ENCODE measurements around the gene CTCF. TPM values are rescaled to one million over a fixed set of nuclear protein-coding genes. Genes with fewer than 3 reads are reported as not detected.

The CTCF gene
- total RNA-seq, 1 experiment from 2014 or later, result 26.4 TPM

DNA sequence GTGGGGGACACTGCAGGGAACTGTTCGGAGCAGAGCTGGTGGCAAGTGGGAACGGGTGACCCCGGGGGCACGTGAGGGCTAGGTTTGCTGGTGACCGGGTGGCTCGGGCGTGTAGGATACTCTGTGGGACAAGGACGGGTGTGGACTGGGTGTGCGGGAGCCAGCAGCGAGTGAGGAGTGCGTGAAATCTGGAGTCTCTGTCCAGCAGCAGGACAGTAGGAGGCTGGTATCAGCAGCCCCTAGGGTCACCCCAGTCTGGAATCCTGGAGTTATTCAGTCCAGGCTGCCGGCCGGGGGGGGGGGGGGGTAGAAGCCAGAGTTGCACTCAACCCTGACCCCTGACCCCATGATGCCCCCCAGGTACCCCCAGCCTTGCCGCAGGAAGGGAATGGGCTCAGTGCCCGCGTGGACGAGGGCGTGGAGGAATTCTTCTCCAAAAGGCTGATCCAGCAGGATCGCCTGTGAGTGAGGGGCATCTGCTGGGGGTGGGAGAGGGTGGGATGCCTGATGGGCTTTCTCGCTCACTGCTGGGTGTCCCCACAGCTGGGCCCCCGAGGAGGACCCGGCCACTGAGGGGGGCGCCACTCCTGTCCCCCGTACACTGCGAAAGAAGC is 91.6 kb downstream of the CTCF start:
- in situ Hi-C loops (cut with HindIII; ENCODE audit: low pct_unique_long_range_greater_than_20kb, low sequenced_read_pairs), result no loop called here
- no peak for DNase-seq (ENCODE audit: low read depth, low spot score)

DNA sequence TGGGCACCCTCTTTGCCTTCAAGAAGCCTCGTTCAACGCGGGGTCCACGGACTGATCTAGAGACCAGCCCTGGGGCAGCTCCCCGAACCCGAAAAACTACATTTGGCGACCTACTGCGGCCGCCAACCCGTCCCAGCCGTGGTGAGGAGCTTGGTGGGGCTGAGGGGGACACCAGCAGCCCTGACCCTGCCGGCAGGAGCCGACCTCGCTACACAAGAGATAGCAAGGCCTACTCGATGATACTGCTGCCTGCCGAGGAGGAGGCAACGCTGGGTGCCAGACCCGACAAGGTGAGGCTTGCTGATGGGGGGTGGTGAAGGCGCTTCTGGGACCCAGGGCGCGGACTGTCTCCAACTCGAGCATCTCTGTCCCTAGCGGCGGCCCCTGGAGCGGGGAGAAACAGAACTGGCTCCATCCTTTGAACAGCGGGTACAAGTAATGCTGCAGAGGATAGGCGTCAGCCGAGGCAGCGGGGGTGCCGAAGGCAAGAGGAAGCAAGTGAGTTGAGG is 92.1 kb downstream of the CTCF start:
- in situ Hi-C loops (cut with HindIII; ENCODE audit: low pct_unique_long_range_greater_than_20kb, low sequenced_read_pairs), result no loop called here
- DNase-seq (ENCODE audit: low read depth, low spot score), result no peak

DNA sequence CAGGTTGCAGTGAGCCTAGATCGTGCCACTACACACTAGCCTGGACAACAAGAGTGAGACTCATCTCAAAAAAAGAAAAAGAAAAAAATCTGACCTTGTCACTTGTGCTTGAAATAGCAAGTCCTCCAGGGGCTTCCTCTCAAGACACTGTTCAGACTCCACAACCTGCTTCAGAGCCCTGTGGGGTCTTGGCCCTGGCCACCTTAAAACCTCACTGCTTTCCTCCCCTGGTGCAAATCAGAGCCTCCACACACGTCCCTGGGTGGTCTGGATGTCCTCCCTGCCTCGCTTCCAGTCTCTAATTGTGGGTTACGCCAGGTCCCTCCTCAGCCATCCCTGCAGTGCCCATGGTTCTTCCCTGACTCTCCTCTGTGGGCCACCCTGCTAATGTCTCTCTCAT is 93.0 kb downstream of the CTCF start:
- DNase-seq (ENCODE audit: low read depth, low spot score), result no peak
- in situ Hi-C loops (cut with HindIII; ENCODE audit: low pct_unique_long_range_greater_than_20kb, low sequenced_read_pairs), result no loop called here

DNA sequence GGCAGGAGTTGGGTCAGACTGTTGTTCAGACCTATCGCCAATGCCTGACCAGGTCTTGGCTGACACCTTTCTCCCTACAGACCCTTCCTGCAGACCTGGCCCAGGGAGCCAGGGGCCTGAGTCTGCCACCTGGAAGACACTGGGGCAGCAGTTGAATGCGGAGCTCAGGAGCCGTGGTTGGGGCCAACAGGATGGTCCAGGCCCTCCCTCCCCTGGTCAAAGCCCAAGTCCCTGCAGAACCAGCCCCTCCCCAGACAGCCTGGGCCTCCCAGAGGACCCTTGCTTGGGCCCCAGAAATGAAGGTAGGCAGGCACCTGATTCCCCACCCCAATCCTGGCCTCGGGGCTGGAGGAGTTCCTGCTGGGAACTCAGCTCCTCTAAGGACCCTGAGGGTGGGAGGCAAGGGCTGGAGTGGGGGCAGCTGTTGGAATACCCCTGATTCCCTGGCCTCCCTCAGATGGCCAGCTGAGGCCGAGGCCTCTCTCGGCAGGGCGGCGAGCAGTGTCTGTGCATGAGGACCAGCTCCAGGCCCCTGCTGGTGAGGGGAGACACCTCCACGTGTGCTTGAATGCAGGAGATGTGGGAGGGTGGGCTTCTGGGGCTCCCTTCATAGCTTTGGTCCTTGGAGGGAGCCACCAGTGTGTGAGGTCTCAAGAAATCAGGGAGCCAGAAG is 94.2 kb downstream of the CTCF start:
- no peak for DNase-seq (ENCODE audit: low read depth, low spot score)
- in situ Hi-C loops (cut with HindIII; ENCODE audit: low pct_unique_long_range_greater_than_20kb, low sequenced_read_pairs), result no loop called here

DNA sequence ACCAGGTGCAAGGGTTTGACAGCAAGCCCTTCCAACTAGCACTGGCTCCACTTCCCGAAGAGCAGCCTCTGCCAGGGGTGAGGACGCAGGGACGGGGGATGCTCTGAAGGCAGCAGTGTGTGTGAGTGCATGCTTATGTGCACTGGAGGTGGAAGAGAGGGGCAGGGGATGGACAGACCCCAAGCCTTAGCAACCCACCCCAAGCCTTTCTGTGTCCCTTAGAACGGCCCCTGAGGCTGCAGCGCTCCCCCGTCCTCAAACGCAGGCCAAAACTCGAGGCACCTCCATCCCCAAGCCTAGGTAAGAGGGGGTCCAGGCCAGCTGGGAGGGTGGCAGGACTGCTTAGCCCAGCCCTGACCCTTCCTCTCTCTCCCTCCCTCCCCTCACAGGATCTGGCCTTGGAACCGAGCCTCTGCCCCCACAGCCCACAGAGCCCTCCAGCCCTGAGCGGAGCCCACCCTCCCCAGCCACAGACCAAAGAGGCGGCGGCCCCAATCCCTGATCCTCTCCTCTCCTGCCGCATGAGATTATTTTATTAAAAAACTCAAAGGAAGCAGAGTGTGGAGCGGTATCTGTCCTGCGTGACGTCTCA is 94.8 kb downstream of the CTCF start:
- DNase-seq (ENCODE audit: low read depth, low spot score), result no peak
- in situ Hi-C loops (cut with HindIII; ENCODE audit: low pct_unique_long_range_greater_than_20kb, low sequenced_read_pairs), result no loop called here

GRCh38 chr16:67657751-67658518 is 95.6 kb downstream of the CTCF start:
- DNase-seq (ENCODE audit: low read depth, low spot score), result no peak
- in situ Hi-C loops (cut with HindIII; ENCODE audit: low pct_unique_long_range_greater_than_20kb, low sequenced_read_pairs), result no loop called here

DNA sequence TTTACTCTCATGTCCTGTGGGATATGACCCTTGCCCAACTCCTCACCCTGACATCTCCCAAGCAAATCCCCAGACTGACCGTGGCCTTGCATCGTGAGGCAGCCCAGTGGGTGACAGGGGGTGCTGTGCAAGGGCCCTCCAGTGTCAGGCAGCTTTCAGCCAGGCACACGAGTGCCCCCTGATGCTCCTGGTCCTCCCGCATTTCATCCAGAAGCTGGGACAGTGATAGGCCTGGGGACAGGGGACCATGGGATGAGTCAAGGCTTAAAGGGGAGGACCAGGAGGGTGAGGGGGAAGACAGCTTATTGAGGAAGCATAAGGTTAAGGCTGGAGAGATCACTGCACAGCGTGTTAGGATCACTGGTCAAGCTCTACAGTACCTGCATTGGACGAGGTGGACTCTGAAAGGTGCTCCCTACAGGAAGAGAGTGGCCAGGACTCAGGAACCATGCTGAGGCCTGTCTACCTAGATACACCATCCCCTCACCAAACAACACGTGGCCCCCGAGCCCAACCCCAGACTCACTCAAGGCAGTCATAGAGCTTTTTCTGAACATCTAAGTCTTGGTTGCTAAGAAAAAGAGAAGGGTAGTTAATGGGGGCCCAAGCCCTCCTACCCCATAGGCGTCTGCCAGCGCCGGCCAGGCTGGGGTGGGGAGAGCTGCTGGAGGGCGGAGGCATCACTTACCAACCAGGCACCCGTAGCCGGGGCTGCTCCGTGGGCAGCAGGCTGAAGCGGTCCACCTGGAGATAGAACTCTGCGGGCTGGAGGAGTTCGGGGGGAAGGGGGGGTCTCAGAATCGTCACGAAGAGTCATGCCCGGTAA is 96.7 kb downstream of the CTCF start:
- in situ Hi-C loops (cut with HindIII; ENCODE audit: low pct_unique_long_range_greater_than_20kb, low sequenced_read_pairs), result no loop called here
- DNase-seq (ENCODE audit: low read depth, low spot score), result no peak

- in situ Hi-C loops (cut with HindIII; ENCODE audit: low pct_unique_long_range_greater_than_20kb, low sequenced_read_pairs), result no loop called here
- DNase-seq (ENCODE audit: low read depth, low spot score), result peak; percentile 86
Observed at GRCh38 chr16:67659675-67660563, 97.6 kb downstream of the CTCF start, which contains the start of gene ACD. ACD (minus strand) TSS chr16:67660260; CDS start chr16:67660220, 40 bp downstream.

- in situ Hi-C loops (cut with HindIII; ENCODE audit: low pct_unique_long_range_greater_than_20kb, low sequenced_read_pairs), result no loop called here
- DNase-seq (ENCODE audit: low read depth, low spot score), result peak; percentile 95
Observed at GRCh38 chr16:67660564-67661028, 98.3 kb downstream of the CTCF start, which contains the start of gene PARD6A. PARD6A (plus strand) TSS chr16:67660960; CDS start chr16:67661039, 79 bp downstream.

GRCh38 chr16:67661101-67661761 is 98.9 kb downstream of the CTCF start:
- in situ Hi-C loops (cut with HindIII; ENCODE audit: low pct_unique_long_range_greater_than_20kb, low sequenced_read_pairs), result no loop called here
- DNase-seq (ENCODE audit: low read depth, low spot score), result no peak

GRCh38 chr16:67661886-67662652 is 99.7 kb downstream of the CTCF start:
- no peak for DNase-seq (ENCODE audit: low read depth, low spot score)
- in situ Hi-C loops (cut with HindIII; ENCODE audit: low pct_unique_long_range_greater_than_20kb, low sequenced_read_pairs), result no loop called here

- no peak for DNase-seq (ENCODE audit: low read depth, low spot score)
- in situ Hi-C loops (cut with HindIII; ENCODE audit: low pct_unique_long_range_greater_than_20kb, low sequenced_read_pairs), result no loop called here
Observed at GRCh38 chr16:67662653-67663010, 100.3 kb downstream of the CTCF start.

GRCh38 chr16:67663151-67663876 is 101.0 kb downstream of the CTCF start:
- no peak for DNase-seq (ENCODE audit: low read depth, low spot score)
- in situ Hi-C loops (cut with HindIII; ENCODE audit: low pct_unique_long_range_greater_than_20kb, low sequenced_read_pairs), result no loop called here

GRCh38 chr16:67663877-67664222 is 101.5 kb downstream of the CTCF start:
- no peak for DNase-seq (ENCODE audit: low read depth, low spot score)
- in situ Hi-C loops (cut with HindIII; ENCODE audit: low pct_unique_long_range_greater_than_20kb, low sequenced_read_pairs), result no loop called here

DNA sequence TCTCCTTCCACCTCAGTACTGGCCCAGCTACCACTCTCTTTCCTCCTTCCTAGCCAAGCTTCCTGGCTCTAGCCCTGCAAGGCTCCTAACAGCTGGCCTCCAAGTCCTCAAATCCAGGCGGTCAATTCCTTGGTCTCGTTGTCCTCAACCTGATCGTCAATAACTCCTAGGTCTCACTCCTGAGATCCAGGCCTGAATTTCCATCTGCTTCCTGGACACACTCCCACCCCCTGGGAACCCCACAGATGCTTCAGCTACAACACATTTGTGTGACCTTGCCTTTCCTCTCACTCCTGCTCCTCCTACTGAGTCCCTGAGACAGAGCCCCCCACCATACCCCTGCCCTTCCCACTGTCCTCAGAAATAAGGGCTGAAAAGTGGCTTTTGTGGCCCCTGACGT is 101.9 kb downstream of the CTCF start:
- in situ Hi-C loops (cut with HindIII; ENCODE audit: low pct_unique_long_range_greater_than_20kb, low sequenced_read_pairs), result no loop called here

More for the DNA sequence above, 101.9 kb downstream of the CTCF start:
- DNase-seq (ENCODE audit: low read depth, low spot score), result no peak
